ENCODE results near the gene STXBP3. TPM values are rescaled to one million over a fixed set of nuclear protein-coding genes. Genes with fewer than 3 reads are reported as not detected.

STXBP3 gene
- total and polyA plus RNA-seq, 2 donors (not counting 3 experiments of a cell fraction or from before 2014, with no cell fraction given), result 9.4 to 44.1 TPM

- H3K27ac ChIP-seq (ENCODE audit: insufficient read depth, low read depth, low read length), result no peak overlapping the region
- ChIA-PET CTCF (no interaction called here), POLR2A (interaction anchor here (0.8 kb wide), 1 partner anchor 13 kb away, joined by 8 read pairs; no protein-coding TSS in a partner anchor)
- H3K36me3 ChIP-seq (ENCODE audit: control insufficient read depth in 2 of 2, extremely low read depth in 1 of 2, insufficient read depth in 2 of 2, low read length in 2 of 2), result peaks cover 0 to 9% of the 10 kb centered on the region in 2 experiments
- H3K9me3 ChIP-seq (replicated peaks; ENCODE audit: control insufficient read depth, insufficient read depth, low read length), result no peaks in the 10 kb centered on the region
- no peaks in the 10 kb centered on the region for H3K9me1 ChIP-seq (replicated peaks; ENCODE audit: control insufficient read depth, extremely low read depth, insufficient read depth, low read length)
- peaks cover 6% of the 10 kb centered on the region for H3K4me1 ChIP-seq (ENCODE audit: control insufficient read depth, extremely low read depth, insufficient read depth, low read length)
- H3K4me3 ChIP-seq (replicated peaks in 1 of 3; ENCODE audit: insufficient read depth in 1 of 3, low read depth in 1 of 3, low read length in 3 of 3), result no peak overlapping the region
- no peak overlapping the region for H3K9ac ChIP-seq (replicated peaks; ENCODE audit: extremely low read depth, insufficient read depth, low read length)
- no TSS peak for BruUV-seq (replicated peaks)
- FAIRE-seq (no peak), DNase-seq (ENCODE audit: low read depth, low spot score) (no peak)
- no peak overlapping the region for H2AFZ ChIP-seq (ENCODE audit: low read depth, low read length)
- H3K4me2 ChIP-seq (ENCODE audit: insufficient read depth, low read length), result no peak overlapping the region
- H4K20me1 ChIP-seq (replicated peaks; ENCODE audit: control insufficient read depth, extremely low read depth, insufficient read depth, low read length), result no peaks in the 10 kb centered on the region
- intact Hi-C loops (cut with micrococcal nuclease) (no loop called here), dilution Hi-C loops (cut with MboI; ENCODE audit: extremely low pct_ligation_motif_present, low sequenced_read_pairs) (no loop called here)
- TF ChIP-seq POLR2A (IDR thresholded peaks at IDR 0.05; ENCODE audit: low read depth, low read length), result no peak
- no peak for TF ChIP-seq MAX (IDR thresholded peaks at IDR 0.05; ENCODE audit: insufficient read depth, insufficient read length)
- no peak for TF ChIP-seq POLR2AphosphoS5 (IDR thresholded peaks at IDR 0.05; ENCODE audit: insufficient read depth, low read depth, low read length)
- H3K79me2 ChIP-seq (ENCODE audit: control insufficient read depth, insufficient read depth, low read length), result no peaks in the 10 kb centered on the region
- no peaks in the 10 kb centered on the region for H3K27me3 ChIP-seq (ENCODE audit: control insufficient read depth in 2 of 2, insufficient read depth in 2 of 2, low read length in 2 of 2)
These were observed 65.1 kb downstream of the STXBP3 start for GRCh38 chr1:108811611-108812010.

- intact Hi-C loops (cut with micrococcal nuclease), result no loop called here
- POLR2A ChIA-PET, result no interaction called here
- Histone ChIP-seq H3K4me2 (ENCODE audit: insufficient read depth, low read length) (no peak overlapping the region), H3K27ac (ENCODE audit: insufficient read depth, low read depth, low read length) (no peak overlapping the region), H3K9me1 (replicated peaks; ENCODE audit: control insufficient read depth, extremely low read depth, insufficient read depth, low read length) (no peaks in the 10 kb centered on the region), H3K36me3 (ENCODE audit: control insufficient read depth in 2 of 2, extremely low read depth in 1 of 2, insufficient read depth in 2 of 2, low read length in 2 of 2) (peaks cover 0 to 8% of the 10 kb centered on the region in 2 experiments), H3K9ac (replicated peaks; ENCODE audit: extremely low read depth, insufficient read depth, low read length) (no peak overlapping the region), H2AFZ (ENCODE audit: low read depth, low read length) (no peak overlapping the region), H4K20me1 (replicated peaks; ENCODE audit: control insufficient read depth, extremely low read depth, insufficient read depth, low read length) (no peaks in the 10 kb centered on the region), H3K27me3 (ENCODE audit: control insufficient read depth in 2 of 2, insufficient read depth in 2 of 2, low read length in 2 of 2) (no peaks in the 10 kb centered on the region), H3K79me2 (ENCODE audit: control insufficient read depth, insufficient read depth, low read length) (no peaks in the 10 kb centered on the region), H3K4me1 (ENCODE audit: control insufficient read depth, extremely low read depth, insufficient read depth, low read length) (peaks cover 12% of the 10 kb centered on the region), H3K9me3 (replicated peaks; ENCODE audit: control insufficient read depth, insufficient read depth, low read length) (no peaks in the 10 kb centered on the region), H3K4me3 (replicated peaks in 1 of 3; ENCODE audit: insufficient read depth in 1 of 3, low read depth in 1 of 3, low read length in 3 of 3) (no peak overlapping the region)
- no TSS peak for BruUV-seq (replicated peaks)
- DNase-seq (ENCODE audit: low read depth, low spot score) (no peak), FAIRE-seq (no peak)
- dilution Hi-C loops (cut with MboI; ENCODE audit: extremely low pct_ligation_motif_present, low sequenced_read_pairs), result no loop called here
- no peak for TF ChIP-seq MAX (IDR thresholded peaks at IDR 0.05; ENCODE audit: insufficient read depth, insufficient read length)
- no peak for TF ChIP-seq JUN (IDR thresholded peaks at IDR 0.05; ENCODE audit: borderline replicate concordance, insufficient read depth, insufficient read length, low read depth)
- no peak for TF ChIP-seq FOS (IDR thresholded peaks at IDR 0.05; ENCODE audit: borderline replicate concordance, insufficient read depth, low read length)
- TF ChIP-seq EZH2 (IDR thresholded peaks at IDR 0.05; ENCODE audit: borderline replicate concordance, low read depth, low read length, severe bottlenecking), result no peak
- TF ChIP-seq POLR2A (IDR thresholded peaks at IDR 0.05; ENCODE audit: low read depth, low read length), result no peak
- TF ChIP-seq POLR2AphosphoS5 (IDR thresholded peaks at IDR 0.05; ENCODE audit: insufficient read depth, low read depth, low read length), result no peak
- TF ChIP-seq CTCF (IDR thresholded peaks at IDR 0.05; ENCODE audit: extremely low read depth in 1 of 2, insufficient read depth in 1 of 2, low read depth in 1 of 2, low read length in 2 of 2), result no peak
- TF ChIP-seq GATA2 (IDR thresholded peaks at IDR 0.05; ENCODE audit: insufficient read depth, insufficient read length, low read depth, low read length), result no peak
- TF ChIP-seq MYC (IDR thresholded peaks at IDR 0.05; ENCODE audit: low read depth, low read length), result no peak
- CTCF ChIA-PET, result interaction anchor here (1.6 kb wide), 1 partner anchor 84 kb away, joined by 3 read pairs; no protein-coding TSS in a partner anchor
These were observed 66.9 kb downstream of the STXBP3 start for GRCh38 chr1:108813326-108813725.
